Liver (tissue), 9 donors: ENCODE measurements around the gene TSEN2. TPM values are rescaled to one million over a fixed set of nuclear protein-coding genes. Genes with fewer than 3 reads are reported as not detected.

Source experiments
- DNase-seq: peaks from one replicate; pipeline ENCODE4 v3.0.0-alpha.2; 2017; ENCODE audit warnings: low spot score
- H3K27ac ChIP-seq, 2 donors: one replicate each; pipeline ENCODE4 v1.7.0; 2013; ENCODE audit warnings: inconsistent platforms in 2 of 2, low read length in 2 of 2, control low read depth in 1 of 2, low read depth in 1 of 2, mild to moderate bottlenecking in 1 of 2
- H3K27me3 ChIP-seq, 4 donors: one replicate each; pipeline versions ENCODE4 v1.6.1 to v1.7.0; 2013; ENCODE audit warnings: low read length in 3 of 4, inconsistent platforms in 1 of 4, mild to moderate bottlenecking in 1 of 4, moderate library complexity in 1 of 4; ENCODE audit not compliant: control insufficient read depth in 4 of 4, insufficient read depth in 4 of 4
- H3K36me3 ChIP-seq, 4 donors: one replicate each; pipeline versions ENCODE4 v1.6.1 to v1.7.0; 2013; ENCODE audit warnings: low read length in 3 of 4, mild to moderate bottlenecking in 3 of 4, low read depth in 1 of 4, moderate library complexity in 1 of 4; ENCODE audit not compliant: control insufficient read depth in 4 of 4, insufficient read depth in 3 of 4
- H3K4me1 ChIP-seq, 4 donors: one replicate each; pipeline versions ENCODE4 v1.6.1 to v1.7.0; 2013; ENCODE audit warnings: low read length in 3 of 4, mild to moderate bottlenecking in 3 of 4, moderate library complexity in 1 of 4; ENCODE audit not compliant: control insufficient read depth in 4 of 4, insufficient read depth in 4 of 4
- H3K4me3 ChIP-seq, 3 donors: one replicate each; pipeline versions ENCODE4 v1.6.1 to v1.7.0; 2013; ENCODE audit warnings: low read length in 3 of 3, control low read depth in 1 of 3, low read depth in 1 of 3, mild to moderate bottlenecking in 1 of 3
- H3K9ac ChIP-seq, 2 donors: one replicate each; pipeline ENCODE4 v1.7.0; 2013; ENCODE audit warnings: low read length in 2 of 2, mild to moderate bottlenecking in 2 of 2, moderate library complexity in 2 of 2, control low read depth in 1 of 2, low read depth in 1 of 2
- H3K9me3 ChIP-seq, 4 donors: one replicate each; pipeline versions ENCODE4 v1.6.1 to v1.7.0; 2013; ENCODE audit warnings: low read length in 3 of 4; ENCODE audit not compliant: control insufficient read depth in 4 of 4
- ATF3 ChIP-seq: IDR thresholded peaks from 2 replicates; pipeline ENCODE4 v1.6.1; 2016; ENCODE audit warnings: antibody characterized with exemption
- EGR1 ChIP-seq, 2 donors: IDR thresholded peaks; 2 replicates each; pipeline ENCODE4 v1.6.1; 2016 to 2018; ENCODE audit warnings: antibody characterized with exemption in 2 of 2, low read depth in 2 of 2
- FOXA1 ChIP-seq: IDR thresholded peaks from 2 replicates; pipeline ENCODE4 v1.6.1; 2016; ENCODE audit warnings: antibody characterized with exemption
- FOXA2 ChIP-seq: IDR thresholded peaks from 2 replicates; pipeline ENCODE4 v1.6.1; 2016; ENCODE audit warnings: antibody characterized with exemption
- GABPA ChIP-seq, 2 donors: IDR thresholded peaks in 1 of 2; conservative IDR thresholded peaks in 1 of 2; 2 replicates each; pipeline ENCODE4 v1.6.1; 2016; ENCODE audit warnings: antibody characterized with exemption in 2 of 2, mild to moderate bottlenecking in 1 of 2, moderate library complexity in 1 of 2
- HNF4A ChIP-seq, 2 donors: conservative IDR thresholded peaks; 2 replicates each; pipeline ENCODE4 v1.6.1; 2016; ENCODE audit warnings: antibody characterized with exemption in 2 of 2, mild to moderate bottlenecking in 2 of 2
- HNF4G ChIP-seq: IDR thresholded peaks from 2 replicates; pipeline ENCODE4 v1.6.1; 2016; ENCODE audit warnings: antibody characterized with exemption
- MAX ChIP-seq: IDR thresholded peaks from 2 replicates; pipeline ENCODE4 v1.6.1; 2016; ENCODE audit warnings: antibody characterized with exemption
- NR2F2 ChIP-seq: IDR thresholded peaks from 2 replicates; pipeline ENCODE4 v1.6.1; 2016; ENCODE audit warnings: antibody characterized with exemption
- RAD21 ChIP-seq, 2 donors: IDR thresholded peaks; 2 replicates each; pipeline ENCODE4 v1.6.1; 2016; ENCODE audit warnings: antibody characterized with exemption in 2 of 2, mild to moderate bottlenecking in 2 of 2
- RXRA ChIP-seq, 2 donors: IDR thresholded peaks; 2 replicates each; pipeline ENCODE4 v1.6.1; 2017 to 2018; ENCODE audit warnings: antibody characterized with exemption in 2 of 2, mild to moderate bottlenecking in 1 of 2
- SP1 ChIP-seq: IDR thresholded peaks from 2 replicates; pipeline ENCODE4 v1.6.1; 2018; ENCODE audit warnings: antibody characterized with exemption, mild to moderate bottlenecking
- TAF1 ChIP-seq: conservative IDR thresholded peaks from 2 replicates; pipeline ENCODE4 v1.6.1; 2016; ENCODE audit warnings: antibody characterized with exemption, mild to moderate bottlenecking
- YY1 ChIP-seq: IDR thresholded peaks from 2 replicates; pipeline ENCODE4 v1.6.1; 2016; ENCODE audit warnings: antibody characterized with exemption, mild to moderate bottlenecking
- WGBS: extraction: QIAGEN DNeasy Blood & Tissue Kit; methylation state at CpG from one replicate; pipeline ENCODE4 v1.1.7; 2013; 5-methylcytosine and 5-hydroxymethylcytosine counted together
- polyA plus RNA-seq, 2 donors: library from polyadenylated mRNA; stranded (reverse) in 1 of 2; unstranded in 1 of 2; fragments of 200-250 nt in 1 of 2; fragments of >200 nt in 1 of 2; fragmentation: Nextera tagmentation in 1 of 2; extraction: Ambion mirVana in 1 of 2; gene quantifications; one replicate each; pipeline versions ENCODE4 v1.2.1 to v1.2.3, GENCODE V29; 2013 to 2015
- total RNA-seq, 2 donors: library from RNA; depleted of rRNA; stranded (reverse); fragments of >200 nt; gene quantifications; one replicate each; pipeline ENCODE4 v1.2.3, GENCODE V29; 2014
- TF ChIP-seq, protein P1 (sequence below): fragments of 150-350 bp; IDR thresholded peaks from 2 replicates; pipeline ENCODE4 v1.5.1; 2017; ENCODE audit warnings: improper control_type of control experiment, low read depth, low read length; ENCODE audit not compliant: missing input control
- TF ChIP-seq, protein P2 (sequence below): IDR thresholded peaks from 2 replicates; pipeline ENCODE4 v1.6.1; 2016; ENCODE audit warnings: antibody characterized with exemption, mild to moderate bottlenecking
- TF ChIP-seq, protein P3 (sequence below): IDR thresholded peaks from 2 replicates; pipeline ENCODE4 v1.6.1; 2016; ENCODE audit warnings: antibody characterized with exemption
- donor health status: healthy.
- donor health status: healthy.
- donor health status: healthy.
- donor health status: healthy.
- donor health status: healthy.

The TSEN2 gene
- total and polyA plus RNA-seq, 4 donors = 4.1 to 14.1 (median 6.9) TPM

DNA sequence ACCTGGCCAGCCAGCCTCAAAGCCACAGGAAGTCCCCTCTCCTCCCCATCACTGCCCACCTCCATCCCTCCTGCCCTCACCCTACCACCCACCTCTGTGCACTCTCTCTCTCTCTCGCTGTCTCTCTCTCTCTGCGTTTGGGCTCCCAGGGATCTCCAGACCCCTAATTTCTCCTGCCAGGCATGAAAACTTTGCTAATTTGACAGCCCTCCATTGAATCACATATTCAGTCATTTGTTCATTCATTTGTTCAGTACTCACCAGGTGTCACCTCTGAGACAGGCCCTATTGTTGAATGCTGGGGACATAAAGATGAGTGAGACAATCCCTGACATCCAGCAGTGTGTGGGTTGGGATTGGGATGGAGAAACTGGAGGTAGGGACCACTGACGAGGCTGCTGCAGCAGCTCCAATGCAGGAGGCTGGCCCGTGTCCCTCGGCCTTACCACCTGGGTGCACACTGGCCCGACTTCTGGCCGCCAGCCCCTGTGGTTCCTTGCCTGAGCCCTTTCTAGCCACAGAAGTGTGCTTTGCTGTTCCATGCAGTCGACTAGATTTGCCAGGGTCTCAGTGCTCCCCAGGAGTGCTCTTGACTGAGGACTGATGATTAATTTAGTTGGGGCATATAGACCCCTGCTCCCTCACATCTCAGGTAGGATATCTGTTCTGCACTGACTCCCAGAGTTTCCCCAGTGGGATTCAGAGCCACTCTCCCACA, 38.6 kb upstream of the TSEN2 start:
- WGBS = 93% methylated on average over 8 of the region's 8 CpGs
- Histone ChIP-seq H3K27ac (no peak overlapping the region), H3K4me1 (no peaks in the 10 kb centered on the region), H3K27me3 (no peaks in the 10 kb centered on the region), H3K9me3 (no peaks in the 10 kb centered on the region), H3K4me3 (no peak overlapping the region), H3K9ac (no peak overlapping the region), H3K36me3 (no peaks in the 10 kb centered on the region)
- no peak for DNase-seq
- TF ChIP-seq, protein P1, sequence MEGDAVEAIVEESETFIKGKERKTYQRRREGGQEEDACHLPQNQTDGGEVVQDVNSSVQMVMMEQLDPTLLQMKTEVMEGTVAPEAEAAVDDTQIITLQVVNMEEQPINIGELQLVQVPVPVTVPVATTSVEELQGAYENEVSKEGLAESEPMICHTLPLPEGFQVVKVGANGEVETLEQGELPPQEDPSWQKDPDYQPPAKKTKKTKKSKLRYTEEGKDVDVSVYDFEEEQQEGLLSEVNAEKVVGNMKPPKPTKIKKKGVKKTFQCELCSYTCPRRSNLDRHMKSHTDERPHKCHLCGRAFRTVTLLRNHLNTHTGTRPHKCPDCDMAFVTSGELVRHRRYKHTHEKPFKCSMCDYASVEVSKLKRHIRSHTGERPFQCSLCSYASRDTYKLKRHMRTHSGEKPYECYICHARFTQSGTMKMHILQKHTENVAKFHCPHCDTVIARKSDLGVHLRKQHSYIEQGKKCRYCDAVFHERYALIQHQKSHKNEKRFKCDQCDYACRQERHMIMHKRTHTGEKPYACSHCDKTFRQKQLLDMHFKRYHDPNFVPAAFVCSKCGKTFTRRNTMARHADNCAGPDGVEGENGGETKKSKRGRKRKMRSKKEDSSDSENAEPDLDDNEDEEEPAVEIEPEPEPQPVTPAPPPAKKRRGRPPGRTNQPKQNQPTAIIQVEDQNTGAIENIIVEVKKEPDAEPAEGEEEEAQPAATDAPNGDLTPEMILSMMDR = no peak
- no peak for TF ChIP-seq RXRA (IDR thresholded peaks at IDR 0.05)
- TF ChIP-seq TAF1 = no peak
- TF ChIP-seq ATF3 = no peak
- TF ChIP-seq, protein P2, sequence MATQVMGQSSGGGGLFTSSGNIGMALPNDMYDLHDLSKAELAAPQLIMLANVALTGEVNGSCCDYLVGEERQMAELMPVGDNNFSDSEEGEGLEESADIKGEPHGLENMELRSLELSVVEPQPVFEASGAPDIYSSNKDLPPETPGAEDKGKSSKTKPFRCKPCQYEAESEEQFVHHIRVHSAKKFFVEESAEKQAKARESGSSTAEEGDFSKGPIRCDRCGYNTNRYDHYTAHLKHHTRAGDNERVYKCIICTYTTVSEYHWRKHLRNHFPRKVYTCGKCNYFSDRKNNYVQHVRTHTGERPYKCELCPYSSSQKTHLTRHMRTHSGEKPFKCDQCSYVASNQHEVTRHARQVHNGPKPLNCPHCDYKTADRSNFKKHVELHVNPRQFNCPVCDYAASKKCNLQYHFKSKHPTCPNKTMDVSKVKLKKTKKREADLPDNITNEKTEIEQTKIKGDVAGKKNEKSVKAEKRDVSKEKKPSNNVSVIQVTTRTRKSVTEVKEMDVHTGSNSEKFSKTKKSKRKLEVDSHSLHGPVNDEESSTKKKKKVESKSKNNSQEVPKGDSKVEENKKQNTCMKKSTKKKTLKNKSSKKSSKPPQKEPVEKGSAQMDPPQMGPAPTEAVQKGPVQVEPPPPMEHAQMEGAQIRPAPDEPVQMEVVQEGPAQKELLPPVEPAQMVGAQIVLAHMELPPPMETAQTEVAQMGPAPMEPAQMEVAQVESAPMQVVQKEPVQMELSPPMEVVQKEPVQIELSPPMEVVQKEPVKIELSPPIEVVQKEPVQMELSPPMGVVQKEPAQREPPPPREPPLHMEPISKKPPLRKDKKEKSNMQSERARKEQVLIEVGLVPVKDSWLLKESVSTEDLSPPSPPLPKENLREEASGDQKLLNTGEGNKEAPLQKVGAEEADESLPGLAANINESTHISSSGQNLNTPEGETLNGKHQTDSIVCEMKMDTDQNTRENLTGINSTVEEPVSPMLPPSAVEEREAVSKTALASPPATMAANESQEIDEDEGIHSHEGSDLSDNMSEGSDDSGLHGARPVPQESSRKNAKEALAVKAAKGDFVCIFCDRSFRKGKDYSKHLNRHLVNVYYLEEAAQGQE = no peak
- no peak for TF ChIP-seq HNF4A (conservative IDR thresholded peaks at IDR 0.05)
- TF ChIP-seq FOXA1 = no peak

- no peak for DNase-seq
- no peaks in the 10 kb centered on the region for H3K27me3 ChIP-seq
- H3K4me3 ChIP-seq = no peak overlapping the region
- H3K36me3 ChIP-seq = no peaks in the 10 kb centered on the region
- H3K27ac ChIP-seq = no peak overlapping the region
- WGBS = 89% methylated on average over 7 of the region's 7 CpGs
- no peak overlapping the region for H3K9ac ChIP-seq
- H3K4me1 ChIP-seq = no peaks in the 10 kb centered on the region
- no peaks in the 10 kb centered on the region for H3K9me3 ChIP-seq
- no peak for TF ChIP-seq YY1
- no peak for TF ChIP-seq ATF3
- TF ChIP-seq, protein P1 = no peak
- TF ChIP-seq TAF1 = no peak
- TF ChIP-seq NR2F2 = no peak
- no peak for TF ChIP-seq MAX
- TF ChIP-seq, protein P3, sequence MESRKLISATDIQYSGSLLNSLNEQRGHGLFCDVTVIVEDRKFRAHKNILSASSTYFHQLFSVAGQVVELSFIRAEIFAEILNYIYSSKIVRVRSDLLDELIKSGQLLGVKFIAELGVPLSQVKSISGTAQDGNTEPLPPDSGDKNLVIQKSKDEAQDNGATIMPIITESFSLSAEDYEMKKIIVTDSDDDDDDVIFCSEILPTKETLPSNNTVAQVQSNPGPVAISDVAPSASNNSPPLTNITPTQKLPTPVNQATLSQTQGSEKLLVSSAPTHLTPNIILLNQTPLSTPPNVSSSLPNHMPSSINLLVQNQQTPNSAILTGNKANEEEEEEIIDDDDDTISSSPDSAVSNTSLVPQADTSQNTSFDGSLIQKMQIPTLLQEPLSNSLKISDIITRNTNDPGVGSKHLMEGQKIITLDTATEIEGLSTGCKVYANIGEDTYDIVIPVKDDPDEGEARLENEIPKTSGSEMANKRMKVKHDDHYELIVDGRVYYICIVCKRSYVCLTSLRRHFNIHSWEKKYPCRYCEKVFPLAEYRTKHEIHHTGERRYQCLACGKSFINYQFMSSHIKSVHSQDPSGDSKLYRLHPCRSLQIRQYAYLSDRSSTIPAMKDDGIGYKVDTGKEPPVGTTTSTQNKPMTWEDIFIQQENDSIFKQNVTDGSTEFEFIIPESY = no peak
- TF ChIP-seq FOXA2 = no peak
- TF ChIP-seq, protein P2 = no peak
- no peak for TF ChIP-seq FOXA1
- TF ChIP-seq HNF4G = no peak
- TF ChIP-seq EGR1 (IDR thresholded peaks at IDR 0.05; ENCODE audit: low read depth in 2 of 2) = no peak
- TF ChIP-seq HNF4A (conservative IDR thresholded peaks at IDR 0.05) = no peak
- TF ChIP-seq SP1 = no peak
- no peak for TF ChIP-seq GABPA (IDR thresholded peaks at IDR 0.05 in 1 of 2, conservative IDR thresholded peaks at IDR 0.05 in 1 of 2)
- no peak for TF ChIP-seq RAD21 (IDR thresholded peaks at IDR 0.05)
- no peak for TF ChIP-seq RXRA (IDR thresholded peaks at IDR 0.05)
These were observed 38.0 kb upstream of the TSEN2 start for GRCh38 chr3:12446298-12446697.
